IMR-90 (cell line): ENCODE data around the gene RGR. TPM values are rescaled to one million over a fixed set of nuclear protein-coding genes. Genes with fewer than 3 reads are reported as not detected.

Experiments
- ATAC-seq: fragments of 200-7000 bp; cut with Tn5 transposase; 2 replicates; pipeline ENCODE4 v1.9.1; 2020; ENCODE audit warnings: low read depth, mild to moderate bottlenecking, moderate library complexity
- BruUV-seq: library from RNA; stranded (reverse); fragments of 400-500 nt; replicated peaks from 2 replicates; lab custom pipeline; 2021; lab: Mats Ljungman, UMichigan
- CTCF ChIA-PET: fragments of 300-600 bp; formaldehyde crosslinking; extraction: SDS; loops from one replicate; lab custom pipeline; 2021; ENCODE audit warnings: antibody characterized with exemption; lab: Yijun Ruan, JAX
- POLR2A ChIA-PET: fragments of 300-600 bp; sonication (Branson Sonifier 250); formaldehyde crosslinking; loops from one replicate; lab custom pipeline; 2022; ENCODE audit warnings: antibody characterized with exemption; ENCODE audit not compliant: unreplicated experiment; lab: Charles Lee
- DNase-seq: peaks from one replicate; pipeline ENCODE4 v3.0.0; 2013
- H2AFZ ChIP-seq: replicated peaks from 2 replicates; pipeline ENCODE3; 2013; ENCODE audit warnings: low read length, mild to moderate bottlenecking; ENCODE audit not compliant: poor library complexity
- H2AK5ac ChIP-seq: 2 replicates; pipeline ENCODE4 v1.6.1; 2013; ENCODE audit warnings: low read depth, low read length, inconsistent platforms
- H2AK9ac ChIP-seq: replicated peaks from 2 replicates; pipeline ENCODE3; 2013; ENCODE audit warnings: mild to moderate bottlenecking, low read depth, low read length, moderate library complexity; ENCODE audit not compliant: poor library complexity
- H2BK120ac ChIP-seq: 2 replicates; pipeline ENCODE4 v1.6.1; 2013; ENCODE audit warnings: low read depth, low read length, inconsistent platforms
- H2BK15ac ChIP-seq: 3 replicates; pipeline ENCODE4 v1.6.1; 2013; ENCODE audit warnings: low read depth, low read length, inconsistent platforms
- H2BK20ac ChIP-seq: 2 replicates; pipeline ENCODE4 v1.6.1; 2013; ENCODE audit warnings: low read depth, mild to moderate bottlenecking, inconsistent platforms, low read length, moderate library complexity
- H2BK5ac ChIP-seq: 2 replicates; pipeline ENCODE4 v1.6.1; 2013; ENCODE audit warnings: mild to moderate bottlenecking, low read depth, low read length, inconsistent platforms; ENCODE audit not compliant: poor library complexity, severe bottlenecking
- H3K14ac ChIP-seq: replicated peaks from 2 replicates; pipeline ENCODE4 v1.6.1; 2013; ENCODE audit warnings: low read depth, low read length, inconsistent platforms
- H3K18ac ChIP-seq: 2 replicates; pipeline ENCODE4 v1.6.1; 2013; ENCODE audit warnings: low read depth, low read length, control low read depth
- H3K23ac ChIP-seq: 2 replicates; pipeline ENCODE4 v1.6.1; 2013; ENCODE audit warnings: low read depth, low read length, inconsistent platforms
- H3K27ac ChIP-seq: 2 replicates; pipeline ENCODE4 v1.5.1; 2013; ENCODE audit warnings: mild to moderate bottlenecking, control low read depth, low read length; ENCODE audit not compliant: insufficient read depth
- H3K27me3 ChIP-seq: 2 replicates; pipeline ENCODE4 v1.6.1; 2013; ENCODE audit warnings: low read length; ENCODE audit not compliant: control insufficient read depth, insufficient read depth
- H3K36me3 ChIP-seq: 2 replicates; pipeline ENCODE4 v1.6.1; 2013; ENCODE audit warnings: low read length, mixed read lengths; ENCODE audit not compliant: control insufficient read depth, insufficient read depth
- H3K4ac ChIP-seq: 2 replicates; pipeline ENCODE4 v1.6.1; 2013; ENCODE audit warnings: low read depth, low read length, inconsistent platforms
- H3K4me1 ChIP-seq: 2 replicates; pipeline ENCODE4 v1.6.1; 2013; ENCODE audit warnings: low read length, mixed read lengths; ENCODE audit not compliant: control insufficient read depth, insufficient read depth
- H3K4me2 ChIP-seq: 2 replicates; pipeline ENCODE4 v1.6.1; 2013; ENCODE audit warnings: low read depth, mild to moderate bottlenecking, control low read depth, low read length, moderate library complexity
- H3K4me3 ChIP-seq: 2 replicates; pipeline ENCODE4 v1.5.1; 2013; ENCODE audit warnings: low read depth, mild to moderate bottlenecking, control low read depth, low read length, moderate library complexity; ENCODE audit not compliant: insufficient read depth
- H3K56ac ChIP-seq: 2 replicates; pipeline ENCODE4 v1.6.1; 2013; ENCODE audit warnings: low read length, inconsistent platforms; ENCODE audit not compliant: insufficient read depth; ENCODE audit errors: extremely low read depth
- H3K79me1 ChIP-seq, 2 experiments: 2 replicates each; pipeline ENCODE4 v1.6.1; 2013; ENCODE audit warnings: low read length in 2 of 2, inconsistent platforms in 1 of 2, low read depth in 1 of 2
- H3K9ac ChIP-seq: 2 replicates; pipeline ENCODE4 v1.6.1; 2013; ENCODE audit warnings: low read depth, low read length, control low read depth
- H3K9me1 ChIP-seq: 2 replicates; pipeline ENCODE4 v1.6.1; 2013; ENCODE audit warnings: low read length, inconsistent platforms; ENCODE audit not compliant: insufficient read depth
- H3K9me3 ChIP-seq: 2 replicates; pipeline ENCODE4 v1.6.1; 2013; ENCODE audit warnings: low read length; ENCODE audit not compliant: control insufficient read depth, insufficient read depth
- H4K20me1 ChIP-seq: 2 replicates; pipeline ENCODE4 v1.6.1; 2013; ENCODE audit warnings: low read length, inconsistent platforms; ENCODE audit not compliant: insufficient read depth
- H4K5ac ChIP-seq: 2 replicates; pipeline ENCODE4 v1.6.1; 2013; ENCODE audit warnings: mild to moderate bottlenecking, low read depth, low read length, control low read depth
- H4K8ac ChIP-seq, 2 experiments: 2 replicates each; pipeline ENCODE4 v1.6.1; 2013; ENCODE audit warnings: low read depth in 2 of 2, low read length in 2 of 2, control low read depth in 1 of 2, inconsistent platforms in 1 of 2
- H4K91ac ChIP-seq: 2 replicates; pipeline ENCODE4 v1.6.1; 2013; ENCODE audit warnings: low read depth, low read length, inconsistent platforms; ENCODE audit not compliant: insufficient read depth
- ELK1 ChIP-seq: fragments of 150-350 bp; IDR thresholded peaks from 2 replicates; pipeline ENCODE4 v1.6.1; 2016; ENCODE audit warnings: low read depth, mild to moderate bottlenecking, low read length, moderate library complexity, borderline replicate concordance
- FOS ChIP-seq: fragments of 150-350 bp; IDR thresholded peaks from 2 replicates; pipeline ENCODE4 v1.6.1; 2016; ENCODE audit warnings: low read depth, low read length
- MAZ ChIP-seq: IDR thresholded peaks from 2 replicates; pipeline ENCODE4 v1.6.1; 2012; ENCODE audit warnings: low read depth, mild to moderate bottlenecking, low read length, improper control_type of control experiment, moderate library complexity, borderline replicate concordance
- MXI1 ChIP-seq: IDR thresholded peaks from 2 replicates; pipeline ENCODE4 v1.6.1; 2012; ENCODE audit warnings: low read depth, mild to moderate bottlenecking, low read length, moderate library complexity, borderline replicate concordance
- NFE2L2 ChIP-seq: fragments of 150-350 bp; IDR thresholded peaks from 2 replicates; pipeline ENCODE4 v1.6.1; 2016; ENCODE audit warnings: low read depth, mild to moderate bottlenecking, low read length
- POLR2A ChIP-seq: IDR thresholded peaks from 2 replicates; pipeline ENCODE4 v1.6.1; 2012; ENCODE audit warnings: mild to moderate bottlenecking, low read depth, low read length
- RAD21 ChIP-seq: IDR thresholded peaks from 2 replicates; pipeline ENCODE4 v1.6.1; 2012; ENCODE audit warnings: low read length, improper control_type of control experiment
- RCOR1 ChIP-seq: IDR thresholded peaks from 2 replicates; pipeline ENCODE4 v1.6.1; 2012; ENCODE audit warnings: mild to moderate bottlenecking, low read length, improper control_type of control experiment; ENCODE audit not compliant: insufficient replicate concordance
- SMC3 ChIP-seq: fragments of 150-350 bp; IDR thresholded peaks from 2 replicates; pipeline ENCODE4 v1.6.1; 2016; ENCODE audit warnings: low read depth, mild to moderate bottlenecking, antibody characterized with exemption, low read length, moderate library complexity
- WGBS, 2 experiments: methylation state at CpG; one replicate each; pipeline versions ENCODE4 v1.1.5 to v1.1.7; 2013; ENCODE audit warnings: missing lambda C conversion rate in 2 of 2; ENCODE audit not compliant: insufficient read length in 1 of 2; ENCODE audit errors: extremely low coverage in 2 of 2; 5-methylcytosine and 5-hydroxymethylcytosine counted together
- dilution Hi-C: fragments of 300-500 bp; cut with HindIII; formaldehyde crosslinking; loops from one replicate; pipeline ENCODE4 v1.14.3; 2018; ENCODE audit warnings: low sequenced_read_pairs; ENCODE audit not compliant: unreplicated experiment
- in situ Hi-C: fragments of 300-500 bp; cut with MboI; formaldehyde crosslinking; loops from 3 replicates; pipeline ENCODE4 v1.14.3; 2019; ENCODE audit warnings: low sequenced_read_pairs, inconsistent platforms, mixed read lengths
- intact Hi-C: fragments of 100-400 bp; cut with micrococcal nuclease; formaldehyde crosslinking; loops from 2 replicates; pipeline ENCODE4 v1.10.0; 2022
- polyA plus RNA-seq, 3 experiments: library from polyadenylated mRNA; depleted of rRNA; stranded (reverse); fragments of >200 nt; gene quantifications; 2 replicates each; pipeline ENCODE4 v1.2.3, GENCODE V29; 2012; ENCODE audit warnings: low replicate concordance in 1 of 3
- total RNA-seq: library from RNA; depleted of rRNA; stranded (reverse); fragments of >200 nt; gene quantifications from 2 replicates; pipeline ENCODE4 v1.2.3, GENCODE V29; 2012
- TF ChIP-seq, protein P1 (sequence below): fragments of 150-350 bp; IDR thresholded peaks from 2 replicates; pipeline ENCODE4 v1.6.1; 2017; ENCODE audit warnings: mild to moderate bottlenecking, antibody characterized with exemption, low read length, low read depth

Gene RGR
- total and polyA plus RNA-seq, 2 of the 4 experiments (the other 2 are of a cell fraction): not detected

- no peak overlapping the region for H3K4me3 ChIP-seq
- POLR2A ChIA-PET: no interaction called here
Measured at GRCh38 chr10:84205853-84206525, 38.9 kb upstream of the RGR start.

More at GRCh38 chr10:84205853-84206525, 38.9 kb upstream of the RGR start:
- in situ Hi-C loops (no loop called here), intact Hi-C loops (loop anchor here (5.0 kb wide), 1 partner anchor 59 kb away; no protein-coding TSS in a partner anchor), dilution Hi-C loops (no loop called here)
- no peak overlapping the region for H2BK20ac ChIP-seq
- H4K5ac ChIP-seq: no peak overlapping the region
- peaks cover 5% of the 10 kb centered on the region for H3K27me3 ChIP-seq
- no peak overlapping the region for H2BK5ac ChIP-seq
- no peak for ATAC-seq
- H4K20me1 ChIP-seq: no peaks in the 10 kb centered on the region
- no peak overlapping the region for H3K23ac ChIP-seq
- no TSS peak for BruUV-seq
- H2BK120ac ChIP-seq: no peak overlapping the region
- H2AK5ac ChIP-seq: no peak overlapping the region
- no peak overlapping the region for H4K91ac ChIP-seq
- no peak overlapping the region for H3K4ac ChIP-seq
- no peak overlapping the region for H2BK15ac ChIP-seq
- H2AK9ac ChIP-seq: no peak overlapping the region
- CTCF ChIA-PET: no interaction called here
- H2AFZ ChIP-seq: no peak overlapping the region
- no peak overlapping the region for H3K9ac ChIP-seq
- no peak overlapping the region for H3K18ac ChIP-seq
- no peaks in the 10 kb centered on the region for H3K9me3 ChIP-seq
- WGBS, 2 experiments: 50% methylated on average over 1 of the region's 6 CpGs; no CpG with 5 or more reads in 1 of the 2 experiments
- H3K79me1 ChIP-seq: no peaks in the 10 kb centered on the region
- H3K9me1 ChIP-seq: no peaks in the 10 kb centered on the region
- no peak overlapping the region for H3K4me2 ChIP-seq
- no peak overlapping the region for H3K56ac ChIP-seq
- H3K14ac ChIP-seq: no peak overlapping the region
- no peaks in the 10 kb centered on the region for H3K4me1 ChIP-seq
- no peak for DNase-seq
- no peak overlapping the region for H4K8ac ChIP-seq
- H3K27ac ChIP-seq: no peak overlapping the region
- no peak for TF ChIP-seq MAZ
- no peak for TF ChIP-seq SMC3
- TF ChIP-seq POLR2A: no peak
- no peak for TF ChIP-seq ELK1
- TF ChIP-seq FOS: no peak
- TF ChIP-seq RCOR1: no peak
- no peak for TF ChIP-seq NFE2L2
- TF ChIP-seq, protein P1, sequence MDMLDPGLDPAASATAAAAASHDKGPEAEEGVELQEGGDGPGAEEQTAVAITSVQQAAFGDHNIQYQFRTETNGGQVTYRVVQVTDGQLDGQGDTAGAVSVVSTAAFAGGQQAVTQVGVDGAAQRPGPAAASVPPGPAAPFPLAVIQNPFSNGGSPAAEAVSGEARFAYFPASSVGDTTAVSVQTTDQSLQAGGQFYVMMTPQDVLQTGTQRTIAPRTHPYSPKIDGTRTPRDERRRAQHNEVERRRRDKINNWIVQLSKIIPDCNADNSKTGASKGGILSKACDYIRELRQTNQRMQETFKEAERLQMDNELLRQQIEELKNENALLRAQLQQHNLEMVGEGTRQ: no peak
- TF ChIP-seq MXI1: no peak
- TF ChIP-seq RAD21: no peak
- no peaks in the 10 kb centered on the region for H3K36me3 ChIP-seq
